HCT116 (cell line): ENCODE data around the gene UPB1.

ENCODE experiments used
- ATF3 ChIP-seq: IDR thresholded peaks from 2 replicates; pipeline ENCODE4 v1.6.1; 2012
- CTCF ChIP-seq, 3 experiments: fragments of 200-600 bp in 1 of 3; sonication (generic) in 1 of 3; IDR thresholded peaks in 2 of 3; conservative IDR thresholded peaks in 1 of 3; 2 replicates each; pipeline ENCODE4 v1.5.1; 2012 to 2017; ENCODE audit warnings: low read depth in 2 of 3, low read length in 2 of 3, antibody characterized with exemption in 1 of 3, borderline replicate concordance in 1 of 3, control low read depth in 1 of 3, mild to moderate bottlenecking in 1 of 3, mixed read lengths in 1 of 3, mixed run types in 1 of 3, moderate library complexity in 1 of 3; ENCODE audit not compliant: insufficient read depth in 1 of 3
- ELF1 ChIP-seq: IDR thresholded peaks from 2 replicates; pipeline ENCODE4 v1.6.1; 2012; ENCODE audit warnings: low read depth, borderline replicate concordance
- EZH2 ChIP-seq: fragments of 200-600 bp; sonication (generic); IDR thresholded peaks from 2 replicates; pipeline ENCODE4 v1.6.1; 2017; ENCODE audit warnings: antibody characterized with exemption, mixed run types
- EZH2phosphoT487 ChIP-seq: fragments of 200-600 bp; IDR thresholded peaks from 2 replicates; pipeline ENCODE4 v1.6.1; 2018; ENCODE audit warnings: antibody characterized with exemption, borderline replicate concordance
- JUND ChIP-seq: IDR thresholded peaks from 2 replicates; pipeline ENCODE4 v1.6.1; 2012
- MAX ChIP-seq: IDR thresholded peaks from 2 replicates; pipeline ENCODE4 v1.6.1; 2012
- POLR2A ChIP-seq: IDR thresholded peaks from 2 replicates; pipeline ENCODE4 v1.7.0; 2011; ENCODE audit warnings: borderline replicate concordance; ENCODE audit not compliant: insufficient read depth, insufficient read length; ENCODE audit errors: extremely low read depth
- RAD21 ChIP-seq: IDR thresholded peaks from 2 replicates; pipeline ENCODE4 v1.6.1; 2012; ENCODE audit warnings: low read depth, mild to moderate bottlenecking
- REST ChIP-seq: IDR thresholded peaks from 2 replicates; pipeline ENCODE4 v1.6.1; 2012; ENCODE audit warnings: low read depth

- TF ChIP-seq CTCF (IDR thresholded peaks at IDR 0.05 in 2 of 3, conservative IDR thresholded peaks at IDR 0.05 in 1 of 3; ENCODE audit: borderline replicate concordance in 1 of 3, insufficient read depth in 1 of 3, low read depth in 2 of 3, low read length in 2 of 3) (no peak), RAD21 (no peak), EZH2 (no peak), MAX (no peak), ATF3 (no peak), REST (no peak), JUND (no peak), POLR2A (no peak), ELF1 (no peak), EZH2phosphoT487 (no peak)
Observed at GRCh38 chr22:24567668-24568067, 72.5 kb downstream of the UPB1 start.
